Mammary epithelial cell (primary cell): ENCODE data around the gene MARVELD1.
A peak's percentile ranks its signal among the peaks of the same experiment; 100 is the strongest.

Experiments
- CTCF ChIP-seq, 2 donors: IDR thresholded peaks in 1 of 2; conservative IDR thresholded peaks in 1 of 2; 2 replicates each; pipeline ENCODE4 v1.5.1; 2011 to 2012; ENCODE audit warnings: inconsistent platforms in 2 of 2, low read length in 2 of 2, mild to moderate bottlenecking in 2 of 2, control low read depth in 1 of 2, low read depth in 1 of 2; ENCODE audit not compliant: insufficient read depth in 1 of 2; ENCODE audit errors: extremely low read depth in 1 of 2
- EZH2 ChIP-seq: IDR thresholded peaks from 2 replicates; pipeline ENCODE4 v1.6.1; 2012; ENCODE audit warnings: low read length, inconsistent platforms, borderline replicate concordance

GRCh38 chr10:97685395-97685958 is 28.1 kb upstream of the MARVELD1 start:
- TF ChIP-seq CTCF (conservative IDR thresholded peaks at IDR 0.05 in 1 of 2, IDR thresholded peaks at IDR 0.05 in 1 of 2; ENCODE audit: extremely low read depth in 1 of 2, insufficient read depth in 1 of 2, low read depth in 1 of 2, low read length in 2 of 2): peak; percentile 53 to 55
- TF ChIP-seq EZH2: no peak
